Mammary epithelial cell (primary cell): Measurements from ENCODE around the gene LINGO1.

Experiments used
- CTCF ChIP-seq, 2 donors: IDR thresholded peaks in 1 of 2; conservative IDR thresholded peaks in 1 of 2; 2 replicates each; pipeline ENCODE4 v1.5.1; 2011 to 2012; ENCODE audit warnings: inconsistent platforms in 2 of 2, low read length in 2 of 2, mild to moderate bottlenecking in 2 of 2, control low read depth in 1 of 2, low read depth in 1 of 2; ENCODE audit not compliant: insufficient read depth in 1 of 2; ENCODE audit errors: extremely low read depth in 1 of 2
- EZH2 ChIP-seq: IDR thresholded peaks from 2 replicates; pipeline ENCODE4 v1.6.1; 2012; ENCODE audit warnings: low read length, inconsistent platforms, borderline replicate concordance

- TF ChIP-seq CTCF (conservative IDR thresholded peaks at IDR 0.05 in 1 of 2, IDR thresholded peaks at IDR 0.05 in 1 of 2; ENCODE audit: extremely low read depth in 1 of 2, insufficient read depth in 1 of 2, low read depth in 1 of 2, low read length in 2 of 2) (no peak), EZH2 (no peak)
Measured at GRCh38 chr15:77610731-77611130, 22.0 kb downstream of the LINGO1 start.
